CMK (cell line): Measurements from ENCODE around the gene PARP16.
"Not testable (repeated sequence)": the region's sequence is repeated elsewhere in the genome, so short reads cannot be mapped to it uniquely, and the experiment has no call there.

Experiments used
- DNase-seq: peaks from one replicate; pipeline ENCODE4 v3.0.0-alpha.2; 2010; ENCODE audit warnings: low read depth

PARP16 gene

GRCh38 chr15:65275728-65276126 lies 11.0 kb downstream of the PARP16 start:
- DNase-seq = no peak

- no peak for DNase-seq
These were observed 11.5 kb downstream of the PARP16 start for GRCh38 chr15:65275104-65275727.

- not testable (repeated sequence) for DNase-seq
These were observed 15.7 kb downstream of the PARP16 start for GRCh38 chr15:65270811-65271545.

DNA sequence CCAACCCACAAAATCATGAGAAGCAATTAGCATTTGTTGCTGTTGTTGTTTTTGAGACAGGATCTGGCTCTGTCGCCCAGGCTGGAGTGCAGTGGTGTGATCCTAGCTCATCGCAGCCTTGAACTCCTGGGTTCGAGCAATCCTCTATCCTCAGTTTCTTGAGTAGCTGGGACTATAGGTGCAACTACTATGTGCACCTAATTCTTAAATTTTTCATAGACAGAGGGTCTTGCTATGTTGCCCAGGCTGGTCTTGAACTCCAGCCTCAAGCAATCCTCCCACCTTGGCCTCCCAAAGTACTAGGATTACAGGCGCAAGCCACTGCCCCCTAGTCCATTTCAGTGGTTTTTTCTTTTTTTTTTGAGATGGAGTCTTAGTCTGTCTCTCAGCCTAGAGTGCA lies 18.3 kb downstream of the PARP16 start:
- DNase-seq = no peak

- no peak for DNase-seq
These were observed 20.2 kb downstream of the PARP16 start for GRCh38 chr15:65266469-65266868.

DNA sequence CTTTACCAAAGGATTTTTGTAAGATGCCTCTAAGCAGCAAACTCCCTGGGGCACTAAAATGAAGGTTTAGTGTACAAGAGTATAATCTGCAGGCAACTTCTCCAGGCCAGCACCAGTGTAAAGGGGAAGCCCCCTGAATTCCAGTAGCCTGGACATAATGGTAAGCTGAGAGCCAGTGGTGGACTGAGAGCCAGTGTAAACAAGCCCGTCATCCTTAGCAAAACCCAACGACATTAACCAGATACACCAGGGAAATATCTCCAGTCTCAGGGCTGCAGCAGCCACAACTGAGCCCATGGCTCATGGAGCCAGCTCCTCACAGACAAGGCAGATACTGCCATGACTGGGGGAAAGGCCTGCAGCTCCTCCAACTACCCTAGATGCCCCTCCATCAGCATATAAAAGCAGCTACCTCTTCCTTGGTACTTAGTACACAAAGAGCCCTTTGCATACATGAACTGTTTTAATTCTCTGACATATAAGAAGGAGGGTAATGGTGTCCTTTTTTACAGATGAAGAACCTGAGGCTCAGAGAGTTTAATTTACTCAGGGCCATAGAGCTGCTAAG lies 21.7 kb downstream of the PARP16 start:
- DNase-seq = no peak

DNA sequence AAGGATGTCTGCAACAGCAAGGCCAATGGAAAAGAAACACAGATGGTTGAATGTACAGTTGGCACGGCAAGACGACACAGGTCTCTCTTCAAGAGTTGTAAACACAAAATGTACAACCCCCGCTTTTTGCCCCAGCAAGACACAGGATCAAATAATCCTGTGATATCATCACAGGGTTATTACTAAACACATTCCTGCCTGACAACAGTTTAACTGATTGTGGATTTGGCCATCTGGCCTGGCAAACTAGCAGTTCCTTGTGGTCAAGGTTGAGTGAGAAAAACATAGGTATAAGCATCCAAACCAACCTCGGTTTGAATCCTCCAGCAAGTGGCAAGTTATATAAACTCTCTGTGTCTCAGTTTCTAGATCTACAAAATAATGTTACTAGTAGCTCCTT lies 23.4 kb downstream of the PARP16 start:
- DNase-seq = no peak

- no peak for DNase-seq
These were observed 25.7 kb downstream of the PARP16 start for GRCh38 chr15:65260968-65261367.

GRCh38 chr15:65259367-65259797 lies 27.3 kb downstream of the PARP16 start:
- no peak for DNase-seq

DNA sequence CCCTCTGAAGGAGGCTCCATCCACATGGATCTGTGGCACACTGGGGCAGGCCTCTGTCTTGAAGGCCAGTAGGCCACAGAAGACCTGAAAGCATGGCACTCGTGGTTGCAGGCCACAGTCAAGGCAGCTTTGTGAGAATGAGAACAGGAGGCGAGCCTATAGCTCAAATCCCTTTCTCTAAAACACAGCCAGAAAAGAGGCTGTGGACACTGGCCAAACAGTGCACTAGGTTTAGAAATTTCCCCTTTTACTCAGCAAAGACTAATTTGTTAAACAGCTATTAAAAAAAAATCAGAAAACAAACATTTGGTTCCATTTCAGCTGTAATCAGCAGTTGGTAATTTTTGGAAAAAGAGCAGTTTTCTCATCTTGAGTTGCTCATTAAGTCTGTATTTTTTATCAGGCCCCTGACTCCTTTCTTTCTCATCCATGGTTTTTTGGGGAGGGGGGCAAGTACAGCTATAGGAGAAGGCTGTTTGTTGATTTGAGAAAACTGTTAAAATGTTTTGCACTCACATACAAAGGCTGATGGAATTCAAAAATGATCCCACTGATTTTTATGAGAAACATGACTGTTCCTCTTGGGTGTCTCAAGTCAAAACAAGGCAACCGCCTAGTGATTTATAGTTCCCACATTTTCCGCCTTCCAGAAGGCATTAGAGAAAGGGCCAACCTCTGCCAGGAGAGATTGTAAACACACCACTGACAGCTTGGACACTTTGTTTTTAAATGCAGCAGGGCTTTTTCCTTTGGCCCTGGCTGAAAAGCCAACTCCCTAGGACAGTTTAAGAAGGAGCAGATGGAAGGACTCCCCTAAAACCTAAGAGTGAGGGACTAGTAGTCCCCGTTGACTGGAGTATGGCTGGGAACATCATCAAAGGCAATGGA lies 28.1 kb downstream of the PARP16 start:
- no peak for DNase-seq

GRCh38 chr15:65255486-65256140 lies 31.1 kb downstream of the PARP16 start:
- DNase-seq = no peak

DNA sequence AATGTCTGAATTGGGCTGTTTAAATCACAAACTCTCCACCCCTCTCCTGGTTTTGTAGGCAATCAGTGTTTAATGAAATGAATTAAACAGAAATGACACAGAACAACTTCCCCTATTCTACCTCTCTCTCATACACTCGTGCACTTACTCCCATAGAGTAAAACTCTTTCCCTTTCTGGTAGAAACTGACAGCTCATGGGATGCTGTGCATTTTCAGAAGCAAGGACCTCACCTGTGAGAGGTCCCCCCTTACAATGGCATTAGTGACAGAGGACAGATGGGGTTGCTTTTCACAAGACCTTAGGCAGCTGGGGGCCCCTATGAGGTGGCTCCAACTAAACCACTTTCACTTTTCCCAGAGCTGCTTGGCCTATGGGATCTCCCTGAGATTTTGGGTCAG lies 31.9 kb downstream of the PARP16 start:
- no peak for DNase-seq

DNA sequence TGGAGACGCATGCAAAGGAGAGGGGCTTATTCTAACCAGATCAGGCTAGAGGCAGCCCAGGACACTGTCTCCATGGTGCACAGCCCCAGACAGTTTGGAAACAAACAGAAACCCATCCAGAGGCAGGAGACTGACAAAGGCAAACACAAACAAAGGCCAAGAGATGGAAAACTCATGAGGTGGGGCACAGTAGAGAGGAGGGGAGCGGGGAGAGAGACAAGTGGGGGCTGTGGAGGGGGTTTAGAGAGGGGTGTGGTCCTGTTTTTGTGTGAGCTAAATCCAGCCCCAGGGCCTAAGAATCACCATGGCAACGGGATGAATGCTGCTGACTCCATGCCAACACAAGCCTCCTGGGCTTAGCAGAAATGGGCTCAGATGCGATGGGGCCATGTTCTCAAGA lies 32.3 kb downstream of the PARP16 start:
- no peak for DNase-seq

GRCh38 chr15:65249641-65250040 lies 37.0 kb downstream of the PARP16 start:
- no peak for DNase-seq

GRCh38 chr15:65248511-65249255 lies 38.0 kb downstream of the PARP16 start:
- DNase-seq = no peak

- no peak for DNase-seq
These were observed 39.7 kb downstream of the PARP16 start for GRCh38 chr15:65246939-65247338.

- DNase-seq = no peak
These were observed 40.5 kb downstream of the PARP16 start for GRCh38 chr15:65246026-65246714.

DNA sequence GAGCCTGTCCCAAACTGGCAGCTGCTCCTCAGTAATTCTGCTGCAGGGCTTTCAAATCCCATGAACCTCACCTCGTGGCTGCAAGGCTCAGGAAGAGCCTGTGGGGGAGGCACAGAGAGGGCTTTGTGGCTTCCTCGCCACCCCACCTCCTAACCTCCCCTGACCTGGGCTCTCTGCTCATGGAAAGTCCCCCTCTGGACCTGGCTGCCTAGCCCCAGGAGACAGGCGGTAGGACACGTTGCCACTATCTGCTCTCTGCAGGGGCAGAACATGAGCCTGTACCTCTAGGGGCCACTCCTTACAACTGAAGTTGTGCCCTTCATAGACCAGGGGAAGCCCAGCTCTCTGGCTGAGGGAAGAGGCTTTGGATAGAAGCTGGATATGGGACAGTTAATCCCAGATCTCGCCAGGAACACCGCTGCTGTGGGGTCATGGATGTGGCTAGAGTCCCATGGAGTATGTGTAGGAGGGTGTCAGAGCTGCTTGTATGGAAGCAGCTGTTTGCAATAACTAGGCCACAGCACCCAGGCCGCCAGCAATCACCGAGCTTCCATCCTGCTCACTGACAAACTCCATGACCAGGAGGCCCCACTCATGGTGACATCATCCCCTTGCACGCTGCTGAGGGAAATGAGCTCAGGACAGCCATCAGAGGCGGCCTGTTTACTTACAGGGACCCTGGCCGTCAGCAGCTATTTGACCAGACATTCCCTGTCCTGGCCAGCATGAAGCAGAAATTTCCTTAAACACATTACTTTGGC lies 41.4 kb downstream of the PARP16 start:
- DNase-seq = no peak

DNA sequence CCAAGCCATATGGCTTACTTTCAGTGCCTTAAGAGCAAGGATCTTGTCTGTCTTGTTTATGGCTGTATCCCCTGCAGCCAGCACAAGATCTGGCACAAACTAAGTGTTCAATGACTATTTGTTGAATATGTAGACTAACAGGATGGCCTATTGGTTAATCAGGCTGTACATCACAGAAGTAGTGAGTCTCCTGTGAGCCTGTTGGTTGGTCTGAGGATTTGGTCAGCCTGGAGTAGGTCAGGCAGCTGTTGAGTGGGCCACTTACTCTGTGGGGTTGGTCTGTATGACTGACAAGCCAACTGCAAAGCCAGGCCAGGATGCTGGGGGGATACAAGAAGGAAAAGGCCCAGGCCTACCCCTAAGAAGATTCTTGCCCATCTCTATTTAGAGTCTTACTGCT lies 42.0 kb downstream of the PARP16 start:
- no peak for DNase-seq

DNA sequence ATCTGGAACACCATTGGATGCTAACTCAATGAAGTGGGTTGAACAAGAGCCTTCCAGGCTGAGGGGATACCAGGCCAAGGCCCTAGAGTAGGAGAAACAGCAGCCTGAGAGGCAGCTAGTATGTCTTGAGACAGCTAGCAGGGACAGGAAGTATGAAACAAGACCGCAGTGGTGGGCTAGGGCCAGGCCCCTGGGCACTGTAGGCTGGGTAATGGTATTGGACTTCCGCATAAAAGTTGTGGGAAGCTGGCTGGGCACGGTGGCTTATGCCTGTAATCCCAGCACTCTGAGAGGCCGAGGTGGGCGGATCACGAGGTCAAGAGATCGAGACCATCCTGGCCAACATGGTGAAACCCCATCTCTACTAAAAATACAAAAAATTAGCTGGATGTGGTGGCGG lies 50.2 kb downstream of the PARP16 start:
- not testable (repeated sequence) for DNase-seq
